NCI-H2029 treated with DMSO at 0.1 percent for 48 hours (cell line): ENCODE data around the gene RASAL2.

ENCODE experiments used
- DNase-seq: peaks from one replicate; lab custom pipeline; 2025; lab: John Stamatoyannopoulos, UW

Gene RASAL2

GRCh38 chr1:178393370-178393769, 299.5 kb downstream of the RASAL2 start:
- no peak for DNase-seq

GRCh38 chr1:178396789-178397188, 302.9 kb downstream of the RASAL2 start:
- no peak for DNase-seq

- DNase-seq = no peak
Observed at GRCh38 chr1:178397678-178398077, 303.8 kb downstream of the RASAL2 start.

- no peak for DNase-seq
Observed at GRCh38 chr1:178399177-178399728, 305.3 kb downstream of the RASAL2 start.

- no peak for DNase-seq
Observed at GRCh38 chr1:178405137-178405536, 311.2 kb downstream of the RASAL2 start.

- no peak for DNase-seq
Observed at GRCh38 chr1:178407215-178407614, 313.3 kb downstream of the RASAL2 start.

- DNase-seq = no peak
Observed at GRCh38 chr1:178407655-178408054, 313.8 kb downstream of the RASAL2 start.

GRCh38 chr1:178408871-178409270, 315.0 kb downstream of the RASAL2 start:
- no peak for DNase-seq

- DNase-seq = no peak
Observed at GRCh38 chr1:178409541-178409940, 315.6 kb downstream of the RASAL2 start.

GRCh38 chr1:178411756-178412399, 318.0 kb downstream of the RASAL2 start:
- DNase-seq = no peak

GRCh38 chr1:178412400-178412770, 318.5 kb downstream of the RASAL2 start:
- DNase-seq = no peak

GRCh38 chr1:178417858-178418257, 324.0 kb downstream of the RASAL2 start:
- DNase-seq = no peak

- DNase-seq = no peak
Observed at GRCh38 chr1:178418284-178418955, 324.5 kb downstream of the RASAL2 start.

GRCh38 chr1:178434360-178434759, 340.5 kb downstream of the RASAL2 start:
- DNase-seq = no peak

GRCh38 chr1:178434899-178435435, 341.1 kb downstream of the RASAL2 start:
- DNase-seq = no peak

GRCh38 chr1:178436899-178437298, 343.0 kb downstream of the RASAL2 start:
- no peak for DNase-seq

- DNase-seq = no peak
Observed at GRCh38 chr1:178438432-178438831, 344.5 kb downstream of the RASAL2 start.

- DNase-seq = no peak
Observed at GRCh38 chr1:178442925-178443324, 349.0 kb downstream of the RASAL2 start.

GRCh38 chr1:178450871-178451270, 357.0 kb downstream of the RASAL2 start:
- DNase-seq = no peak

GRCh38 chr1:178451529-178451928, 357.6 kb downstream of the RASAL2 start:
- DNase-seq = no peak

GRCh38 chr1:178452013-178452412, 358.1 kb downstream of the RASAL2 start:
- DNase-seq = no peak

GRCh38 chr1:178456472-178456871, 362.6 kb downstream of the RASAL2 start:
- no peak for DNase-seq

GRCh38 chr1:178457651-178458050, 363.7 kb downstream of the RASAL2 start:
- DNase-seq = no peak
